GM18858 (cell line): ENCODE measurements around the gene TAGAP.
"Not testable (repeated sequence)": the region's sequence is repeated elsewhere in the genome, so short reads cannot be mapped to it uniquely, and the experiment has no call there.

Experiments
- ATAC-seq: cut with Tn5 transposase; IDR thresholded peaks from one replicate; pipeline ENCODE4 v1.9.1; 2021; ENCODE audit not compliant: unreplicated experiment

The TAGAP gene

DNA sequence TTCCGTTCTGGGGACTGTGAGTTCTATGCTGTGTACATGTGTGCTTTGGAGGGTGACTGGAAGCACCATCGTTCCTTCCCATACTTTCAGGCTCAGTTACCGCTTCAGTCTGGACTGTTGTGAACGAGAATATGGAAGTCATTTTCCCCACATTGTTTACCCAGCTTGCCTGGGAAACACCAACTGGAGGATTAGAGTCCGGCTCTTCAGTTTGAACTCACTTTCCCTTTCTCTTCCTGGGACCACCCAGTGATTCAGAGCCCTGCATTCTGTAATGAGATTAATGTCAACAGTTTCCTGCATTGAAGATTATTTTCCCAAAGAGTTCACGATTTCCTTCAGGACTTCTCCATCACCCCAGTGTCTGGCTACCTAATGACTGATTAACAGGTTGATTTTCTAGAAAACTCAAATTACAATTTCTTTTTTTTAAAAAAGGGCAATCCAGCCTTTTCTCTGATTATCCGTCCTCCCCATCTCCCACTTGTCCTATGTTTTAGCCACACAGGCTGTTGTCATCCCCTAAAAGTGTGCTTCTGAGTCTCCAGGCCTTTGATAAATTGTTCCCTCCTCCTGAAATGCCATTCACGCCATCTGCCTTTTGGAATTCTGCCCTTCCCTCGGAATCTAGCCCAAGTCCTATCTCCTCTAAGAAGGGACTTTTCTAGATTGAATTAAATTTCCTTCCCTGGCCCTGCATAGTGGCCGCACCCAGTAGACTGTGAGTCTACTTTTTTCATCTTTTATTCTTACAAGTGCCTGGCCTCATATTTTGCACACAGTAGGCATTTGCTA is 3.3 kb upstream of the TAGAP start:
- ATAC-seq, result no peak

DNA sequence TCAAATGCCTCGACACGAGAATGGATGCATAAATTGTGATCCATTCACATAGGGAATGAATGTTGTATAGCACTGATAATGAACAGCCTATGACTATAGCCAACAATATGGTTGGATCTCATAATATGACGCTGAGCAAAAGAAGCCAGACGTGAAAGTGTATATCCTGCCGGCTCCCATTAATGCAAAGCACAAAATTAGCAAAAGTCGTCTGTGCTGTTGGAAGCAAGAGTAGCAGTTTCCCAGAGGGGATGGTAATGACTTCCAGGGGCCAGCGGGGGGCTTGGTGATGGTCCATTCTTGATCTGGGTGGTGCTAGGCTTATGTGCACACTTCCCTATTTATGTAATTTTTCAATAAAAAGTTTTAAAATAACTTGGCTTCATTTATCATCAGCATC is 1.0 kb upstream of the TAGAP start:
- no peak for ATAC-seq

DNA sequence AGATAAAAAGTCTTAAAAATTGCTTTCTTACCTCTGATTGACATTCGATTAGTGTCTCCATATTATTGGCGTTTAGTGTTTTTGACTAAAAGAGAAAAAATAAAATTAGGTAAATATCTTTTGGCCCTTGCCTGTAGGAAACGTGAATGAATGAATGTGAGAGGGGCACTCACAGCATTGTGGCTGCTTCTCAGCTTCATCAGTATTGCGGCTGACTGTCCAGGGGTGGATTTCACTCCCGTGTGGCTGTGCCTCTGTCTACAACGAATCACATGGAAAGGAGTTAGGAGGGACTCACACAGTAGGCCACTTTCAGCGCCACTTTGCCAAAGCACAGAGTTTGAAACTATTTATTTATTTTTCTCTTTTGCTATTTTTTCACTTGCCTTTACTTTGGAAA is 844 bp downstream of the TAGAP start:
- ATAC-seq, result no peak

DNA sequence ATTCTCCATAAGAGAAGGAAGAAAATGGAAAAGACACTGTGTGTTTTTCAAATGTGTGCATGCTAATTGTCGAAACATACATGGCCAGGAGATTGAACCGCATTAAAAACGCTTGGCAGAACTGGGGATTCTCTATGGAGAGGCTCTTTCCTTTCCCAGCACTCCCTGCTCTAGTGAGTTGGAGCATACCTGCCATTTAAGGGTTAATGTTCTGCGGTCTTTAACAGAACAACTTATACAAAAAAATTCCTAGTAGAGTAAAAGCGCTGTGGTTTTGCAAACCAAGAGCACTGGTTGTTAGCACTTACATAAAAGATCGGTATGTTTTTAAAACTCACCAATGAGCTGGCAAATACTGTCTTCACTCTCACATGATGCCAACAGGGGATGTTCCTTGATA is 1.5 kb downstream of the TAGAP start:
- ATAC-seq, result no peak

DNA sequence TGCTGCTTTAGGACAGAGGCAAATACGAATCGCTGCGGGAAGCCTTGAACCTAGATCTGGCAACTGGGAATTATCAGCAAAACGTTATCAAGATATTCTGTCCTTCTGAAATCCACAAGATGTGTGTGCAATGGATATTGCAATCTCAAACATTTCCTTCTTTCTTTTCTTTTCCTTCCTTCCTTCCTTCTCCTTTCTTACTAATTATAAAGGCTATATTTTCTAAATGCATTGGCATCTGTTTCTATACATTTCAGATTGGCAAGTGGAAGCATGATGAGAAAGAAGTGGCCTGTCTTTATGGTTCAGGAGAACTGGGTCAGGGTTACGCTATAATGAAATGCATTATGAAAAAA is 2.0 kb downstream of the TAGAP start:
- no peak for ATAC-seq

DNA sequence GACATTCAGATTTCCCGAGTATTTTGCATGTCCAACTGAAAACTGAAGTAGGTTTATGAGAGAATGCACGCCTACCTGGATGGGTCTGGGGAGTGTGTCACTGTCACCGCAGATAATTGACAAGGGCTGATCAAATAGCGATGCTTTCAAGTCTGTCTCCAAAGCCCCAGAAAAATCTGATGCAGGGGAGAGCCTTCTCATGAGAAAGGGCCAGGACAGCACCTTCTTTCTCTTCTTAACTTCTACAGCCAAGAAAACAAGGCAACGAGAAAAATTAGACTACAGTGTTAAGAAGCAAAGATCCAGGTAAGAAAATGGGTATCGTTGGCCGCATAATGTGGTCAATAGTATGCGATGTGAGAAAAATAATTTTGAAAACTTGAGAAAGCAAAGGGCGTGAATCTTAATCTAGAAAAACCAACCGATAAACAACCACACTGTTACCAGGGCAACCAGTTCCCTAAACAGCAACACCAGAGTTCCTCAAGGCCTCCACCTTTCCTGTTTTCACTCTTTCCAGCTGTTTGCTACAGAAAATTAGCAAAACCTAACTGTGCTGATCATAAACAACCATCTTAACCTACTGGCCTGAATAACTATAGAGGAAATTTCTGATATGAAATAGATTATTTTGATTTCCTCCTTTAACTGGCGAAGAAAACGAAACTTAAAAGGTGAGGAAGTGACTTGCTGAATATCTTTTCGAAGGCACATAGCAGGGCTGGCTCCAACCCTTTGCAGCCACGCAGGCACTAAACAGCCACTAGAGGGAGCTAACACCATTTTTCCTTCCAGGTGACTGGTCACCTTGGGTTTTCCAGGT is 2.6 kb downstream of the TAGAP start:
- no peak for ATAC-seq

DNA sequence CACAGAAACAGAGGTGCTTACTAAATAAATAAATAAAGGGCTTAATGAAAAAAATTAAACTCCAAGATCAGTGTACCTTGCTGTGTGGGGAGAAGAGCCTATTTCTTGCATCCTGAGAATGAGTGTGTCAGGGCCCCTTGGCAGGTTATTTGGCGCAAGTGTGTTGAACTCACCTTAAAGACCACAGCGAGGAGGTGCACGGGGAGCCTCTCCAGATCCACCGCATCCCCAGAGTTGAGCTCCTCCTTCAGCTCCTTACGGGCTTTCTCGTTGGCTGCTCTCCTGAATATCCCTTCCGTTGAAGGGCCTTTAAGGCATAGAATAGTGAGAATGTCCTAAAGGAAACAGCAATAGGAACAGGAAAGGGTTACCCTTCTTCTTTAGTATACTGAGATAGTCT is 3.6 kb downstream of the TAGAP start:
- ATAC-seq, result no peak

DNA sequence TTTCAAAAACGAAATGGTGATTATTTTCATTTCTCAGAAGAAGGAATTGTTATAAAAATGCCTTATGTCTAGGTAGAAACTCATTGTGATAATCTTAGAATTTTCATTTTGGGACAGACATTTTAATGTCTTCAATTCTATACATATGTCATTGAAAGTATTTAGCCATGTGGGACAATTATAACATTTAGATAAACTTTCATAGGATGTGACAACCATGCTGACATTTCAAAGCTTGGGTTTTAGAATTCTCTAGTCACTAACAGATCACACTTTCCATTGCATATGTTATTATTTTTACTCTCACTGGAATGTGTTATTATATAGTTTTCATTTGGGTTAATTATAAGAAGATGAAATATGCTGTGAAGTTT is 4.9 kb downstream of the TAGAP start:
- no peak for ATAC-seq

DNA sequence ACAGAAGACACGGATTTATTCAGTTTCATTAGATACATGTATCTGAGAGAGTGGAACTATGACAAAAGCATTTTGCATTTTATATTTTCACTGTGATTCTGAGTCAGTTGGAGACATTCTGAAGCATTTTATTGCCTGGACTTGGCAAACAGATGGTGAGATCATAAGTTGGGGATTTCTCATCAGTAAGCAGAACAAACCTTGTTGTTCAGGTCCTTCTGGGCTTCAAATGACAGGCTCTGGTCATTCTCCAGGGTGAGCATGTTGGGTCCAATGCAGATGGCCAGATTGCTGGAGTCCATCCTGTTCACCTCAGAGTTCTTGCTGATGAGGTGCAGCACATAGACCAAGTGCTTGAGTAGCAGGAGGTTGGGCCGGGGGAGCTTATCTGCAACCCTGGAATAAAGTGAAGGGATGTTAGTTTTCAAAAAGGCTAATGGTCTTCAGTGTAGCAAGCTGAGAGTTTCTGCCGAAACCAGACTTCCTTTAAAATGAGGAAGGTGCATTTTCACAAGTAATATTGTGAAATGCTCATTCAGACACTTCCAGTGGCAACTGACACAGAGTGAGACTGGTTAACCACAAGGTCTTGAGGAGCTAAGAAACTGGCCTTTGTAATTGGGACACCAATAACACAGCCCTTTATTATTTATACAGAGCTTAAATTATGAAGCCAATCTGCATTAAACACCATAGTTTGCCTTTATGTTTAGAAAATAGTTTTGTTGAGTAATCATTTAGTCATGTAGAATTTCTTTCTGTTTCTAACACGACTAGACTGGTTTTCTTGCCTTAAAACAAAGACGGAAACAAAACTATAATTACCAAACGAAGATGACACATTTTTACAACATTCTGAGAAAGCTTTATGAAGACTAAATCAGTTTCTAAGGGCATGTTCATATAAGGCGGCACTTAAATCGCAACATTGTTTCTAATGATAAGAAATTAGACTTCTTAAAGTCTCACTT is 5.6 kb downstream of the TAGAP start:
- ATAC-seq, result peak; percentile 84

DNA sequence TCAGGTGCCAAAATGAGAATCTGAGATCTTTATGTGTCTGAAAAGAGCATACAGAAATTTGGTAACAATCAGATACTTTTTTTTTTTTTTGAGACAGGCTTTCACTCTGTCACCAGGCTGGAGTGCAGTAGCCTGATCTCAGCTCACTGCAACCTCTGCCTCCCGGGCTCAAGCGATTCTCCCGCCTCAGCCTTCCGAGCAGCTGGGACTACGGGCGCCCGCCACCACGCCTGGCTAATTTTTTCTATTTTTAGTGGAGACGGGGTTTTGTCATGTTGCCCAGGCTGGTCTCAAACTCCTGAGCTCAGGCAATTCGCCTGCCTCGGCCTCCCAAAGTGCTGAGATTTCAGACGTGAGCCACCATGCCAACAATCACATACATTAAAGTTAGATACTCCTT is 6.5 kb downstream of the TAGAP start:
- ATAC-seq, result not testable (repeated sequence)

DNA sequence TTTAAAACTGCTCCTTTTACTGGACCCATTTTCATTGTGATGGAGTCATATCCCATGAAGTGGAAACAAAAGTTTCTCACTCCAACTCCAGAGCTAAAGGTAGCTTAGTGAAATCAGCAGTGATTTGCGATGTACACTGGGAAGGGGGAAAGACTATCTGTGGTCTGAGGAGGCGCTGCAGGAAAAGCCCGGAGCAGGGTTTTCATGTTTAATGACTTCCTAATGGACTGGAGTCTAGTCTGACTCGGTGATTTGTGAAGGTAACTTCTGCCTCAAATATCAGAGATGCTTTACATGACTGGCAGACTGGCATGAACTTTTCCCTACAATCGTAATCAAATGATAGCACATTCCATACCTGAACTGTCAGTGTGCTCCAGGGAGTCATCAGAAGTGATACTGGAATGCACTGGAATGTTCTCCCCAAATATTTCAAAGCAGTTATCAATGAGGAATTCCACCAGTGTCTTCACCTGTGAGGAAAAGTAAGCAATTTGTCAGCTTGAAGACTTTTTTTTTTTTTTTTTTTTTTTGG is 7.0 kb downstream of the TAGAP start:
- no peak for ATAC-seq

DNA sequence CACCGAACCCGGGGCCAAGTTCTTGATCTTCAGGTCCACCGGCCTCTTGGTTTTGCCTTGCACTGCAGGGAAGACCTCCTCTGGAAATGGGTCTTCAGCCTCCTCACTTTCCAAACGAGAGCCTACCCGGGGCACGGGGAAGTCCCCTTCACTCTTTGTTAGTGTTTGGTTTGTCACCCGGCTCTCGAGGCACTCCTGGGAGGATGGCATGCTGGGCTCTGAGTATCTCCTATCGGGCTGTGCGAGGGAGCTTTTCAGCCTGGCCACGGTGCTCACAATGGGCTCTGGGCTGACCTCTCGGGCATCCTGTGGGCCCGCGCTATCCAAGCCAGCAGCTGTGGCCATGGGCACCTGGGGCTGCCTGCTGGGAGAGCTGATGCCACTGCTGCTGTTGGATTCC is 8.1 kb downstream of the TAGAP start:
- ATAC-seq, result no peak

DNA sequence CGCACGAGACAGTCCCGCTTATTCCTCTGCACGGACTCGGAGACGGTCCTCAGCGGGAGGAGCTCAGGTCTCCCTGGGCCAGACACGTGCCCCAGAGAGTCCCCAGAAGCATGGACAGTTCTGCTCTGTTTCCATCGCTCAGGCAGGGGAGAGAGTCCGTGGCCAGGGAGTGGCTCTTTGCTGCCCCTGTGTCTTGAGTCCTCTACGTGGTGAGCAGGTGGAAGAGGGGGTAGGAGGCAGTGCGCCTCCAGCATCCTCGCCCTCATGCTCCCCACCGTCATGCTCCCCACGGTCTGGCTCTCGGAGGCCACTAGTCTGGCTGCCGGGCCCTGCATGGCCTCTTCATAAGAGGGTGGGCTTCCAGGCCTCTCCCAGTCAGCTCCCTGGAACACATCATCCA is 8.9 kb downstream of the TAGAP start:
- ATAC-seq, result no peak

DNA sequence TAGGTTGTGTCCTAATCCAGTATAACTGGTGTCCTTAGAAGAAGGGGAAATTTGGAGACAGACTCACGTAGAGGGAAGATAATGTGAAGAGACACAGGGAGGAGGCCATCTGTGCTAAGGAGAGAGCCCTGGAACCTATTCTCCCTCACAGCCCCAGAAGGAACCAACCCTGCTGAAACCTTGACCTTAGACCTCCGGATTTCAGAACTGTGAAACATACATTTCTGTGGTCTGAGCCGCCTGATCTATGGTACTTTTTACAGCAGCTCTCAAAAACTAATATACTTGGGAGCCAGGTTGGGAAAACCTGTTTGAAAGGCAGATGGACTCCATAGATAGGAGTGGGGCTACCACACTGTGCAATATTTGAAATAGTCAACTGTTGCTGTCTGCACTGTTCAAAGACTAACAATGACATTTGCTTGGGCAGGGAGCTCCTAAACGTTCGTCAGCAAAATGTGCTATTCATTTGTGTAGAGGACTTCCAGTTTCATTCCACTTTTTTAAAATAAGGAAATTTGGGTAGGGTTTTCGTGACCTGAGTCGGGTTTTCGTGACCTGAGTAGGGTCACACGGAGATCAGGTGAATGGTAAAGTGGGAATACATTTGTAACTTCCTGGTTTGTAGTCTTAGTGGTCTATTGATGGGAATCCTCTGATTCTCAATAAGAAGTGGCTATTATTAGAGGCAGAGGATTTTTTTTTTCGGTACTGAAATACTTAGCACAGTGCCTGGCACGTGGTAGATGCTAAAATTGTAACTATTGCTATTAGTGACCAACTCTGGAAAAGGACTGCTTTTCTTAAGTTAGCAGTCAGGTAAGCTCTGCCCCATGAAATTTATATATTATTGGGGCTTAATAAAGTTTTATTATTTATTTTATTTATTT is 11.4 kb downstream of the TAGAP start:
- ATAC-seq, result no peak

DNA sequence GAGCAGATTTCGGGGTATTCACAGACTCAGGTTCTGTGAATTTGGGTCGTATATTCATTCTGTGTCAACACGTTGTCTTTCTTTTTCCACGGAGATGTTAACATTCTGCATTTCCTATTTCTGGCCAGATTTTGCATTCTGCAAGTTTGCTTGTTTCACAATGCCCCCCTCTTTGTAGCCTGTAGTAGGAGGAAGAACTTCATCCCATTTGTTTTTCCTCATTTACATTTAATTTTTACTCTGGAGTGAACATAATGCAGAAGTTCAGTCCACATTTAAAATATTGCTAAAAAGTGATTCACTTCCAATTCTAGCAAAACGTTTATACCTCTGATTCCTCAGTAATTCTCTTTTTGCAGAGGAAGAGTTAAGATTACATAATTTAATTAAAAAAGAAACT is 12.9 kb downstream of the TAGAP start:
- ATAC-seq, result no peak

DNA sequence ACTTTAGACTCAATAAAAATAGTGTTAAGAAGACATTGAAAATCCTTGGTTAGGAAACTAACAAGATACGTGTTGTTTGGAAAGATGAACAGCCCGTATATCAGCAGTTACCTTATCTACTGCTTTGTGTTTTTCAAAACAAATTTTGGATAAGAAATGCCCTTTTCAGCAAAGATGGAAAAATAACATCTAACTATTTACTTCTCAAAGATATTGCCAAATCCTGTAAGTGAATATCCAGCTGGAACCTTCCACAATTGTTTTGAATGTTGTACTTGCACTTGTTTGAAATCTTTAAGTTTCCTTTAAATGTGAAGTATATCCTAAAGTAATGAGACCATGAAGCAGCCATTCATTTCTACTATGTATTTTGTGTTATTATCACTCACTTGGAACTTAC is 14.6 kb downstream of the TAGAP start:
- ATAC-seq, result no peak

DNA sequence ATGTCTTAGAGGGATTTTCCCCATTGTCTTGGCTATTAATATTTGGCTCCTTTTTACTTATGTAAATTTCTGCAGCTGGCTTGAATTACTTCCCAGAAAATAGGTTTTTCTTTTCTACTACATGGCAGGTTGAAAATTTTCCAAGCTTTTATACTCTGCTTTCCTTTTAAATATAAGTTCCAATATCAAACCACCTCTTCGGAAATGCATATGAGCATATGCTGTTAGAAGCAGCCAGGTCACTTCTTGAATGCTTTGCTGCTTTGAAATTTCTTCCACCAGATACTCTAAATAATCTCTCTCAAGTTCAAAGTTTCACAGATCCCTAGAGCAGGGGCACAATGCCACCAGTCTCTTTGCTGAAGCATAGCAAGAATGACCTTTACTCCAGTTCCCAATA is 19.6 kb downstream of the TAGAP start:
- not testable (repeated sequence) for ATAC-seq

DNA sequence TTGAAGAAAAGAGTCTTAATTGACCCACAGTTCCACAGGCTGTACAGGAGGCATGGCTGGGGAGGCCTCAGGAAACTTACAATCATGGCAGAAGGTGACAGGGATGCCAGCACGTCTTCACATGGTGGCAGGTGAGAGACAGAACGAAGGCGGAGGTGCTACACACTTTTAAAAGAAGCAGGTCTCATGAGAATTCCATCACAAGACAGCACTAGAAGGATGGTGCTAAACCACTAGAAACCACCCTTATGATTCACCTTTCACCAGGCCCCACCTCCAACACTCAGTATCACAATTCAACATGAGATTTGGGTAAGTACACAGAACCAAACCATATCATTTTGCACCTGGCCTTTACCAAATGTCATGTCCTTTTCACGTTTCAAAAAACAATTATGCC is 20.9 kb downstream of the TAGAP start:
- no peak for ATAC-seq

DNA sequence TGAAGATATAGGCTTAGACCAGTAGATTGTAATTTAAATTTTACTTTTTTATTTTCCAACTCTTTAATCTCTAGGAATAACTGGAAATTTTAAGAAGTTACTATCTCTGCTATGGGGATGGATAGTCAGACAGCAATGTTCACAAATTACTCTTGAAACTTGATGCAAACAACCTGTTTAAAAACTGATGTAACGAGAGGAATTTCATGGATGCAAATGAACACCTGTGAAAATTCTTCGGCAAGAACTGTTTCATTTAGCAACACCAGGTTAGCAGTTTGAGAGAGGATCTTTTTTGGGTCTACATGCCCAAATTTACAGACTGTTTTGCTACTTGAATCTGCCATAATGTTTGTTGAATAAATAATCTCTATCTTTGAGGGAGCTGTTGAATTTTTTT is 24.8 kb downstream of the TAGAP start:
- no peak for ATAC-seq
